ENCODE results near the gene ANKZF1. TPM values are rescaled to one million over a fixed set of nuclear protein-coding genes. Genes with fewer than 3 reads are reported as not detected.

Gene ANKZF1
- total and polyA plus RNA-seq, 2 experiments from 2014 or later: 27.8 to 31.5 TPM

DNA sequence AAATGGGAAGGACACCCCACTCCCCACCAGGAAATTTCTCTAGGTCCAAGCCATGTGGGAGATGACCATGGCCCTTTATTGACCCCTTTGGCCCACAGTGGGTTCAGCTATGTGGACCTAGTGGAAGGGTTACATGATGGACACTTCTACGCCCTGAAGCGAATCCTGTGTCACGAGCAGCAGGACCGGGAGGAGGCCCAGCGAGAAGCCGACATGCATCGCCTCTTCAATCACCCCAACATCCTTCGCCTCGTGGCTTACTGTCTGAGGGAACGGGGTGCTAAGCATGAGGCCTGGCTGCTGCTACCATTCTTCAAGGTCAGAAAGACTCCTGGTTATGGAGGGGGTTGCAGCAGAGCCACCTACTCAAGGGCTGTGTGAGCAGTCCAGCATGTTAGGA lies 17.0 kb downstream of the ANKZF1 start:
- no peak for TF ChIP-seq EZH2phosphoT487 (IDR thresholded peaks at IDR 0.05; ENCODE audit: insufficient read depth, low read depth)
- TF ChIP-seq EZH2 (IDR thresholded peaks at IDR 0.05; ENCODE audit: insufficient read depth, poor library complexity, severe bottlenecking): no peak
- Histone ChIP-seq H3K4me3 (peak overlapping the region; percentile 91), H3K4me1 (ENCODE audit: insufficient read depth) (peaks cover 35% of the 10 kb centered on the region), H2AFZ (no peak overlapping the region), H3F3A (ENCODE audit: insufficient read depth) (peaks cover 38% of the 10 kb centered on the region), H3K27me3 (replicated peaks; ENCODE audit: insufficient read depth) (no peaks in the 10 kb centered on the region), H3K9ac (peak overlapping the region; percentile 98), H3K9me3 (ENCODE audit: low read depth) (no peaks in the 10 kb centered on the region), H3K9me2 (ENCODE audit: insufficient read depth) (no peaks in the 10 kb centered on the region), H3K27ac (no peak overlapping the region), H3K36me3 (ENCODE audit: low read depth) (no peaks in the 10 kb centered on the region), H4K20me1 (ENCODE audit: insufficient read depth) (no peaks in the 10 kb centered on the region), H3K4me2 (ENCODE audit: unreplicated experiment) (peak overlapping the region; percentile 94), H3K79me2 (ENCODE audit: insufficient read depth) (peaks cover 34% of the 10 kb centered on the region)
- 97 to 98% methylated on average over 10 of the region's 10 CpGs for WGBS, 2 experiments (ENCODE audit: low coverage in 1 of 2, low lambda C conversion rate in 2 of 2, missing lambda C conversion rate in 2 of 2)
- DNase-seq: no peak
- in situ Hi-C loops (cut with MboI): no loop called here

DNA sequence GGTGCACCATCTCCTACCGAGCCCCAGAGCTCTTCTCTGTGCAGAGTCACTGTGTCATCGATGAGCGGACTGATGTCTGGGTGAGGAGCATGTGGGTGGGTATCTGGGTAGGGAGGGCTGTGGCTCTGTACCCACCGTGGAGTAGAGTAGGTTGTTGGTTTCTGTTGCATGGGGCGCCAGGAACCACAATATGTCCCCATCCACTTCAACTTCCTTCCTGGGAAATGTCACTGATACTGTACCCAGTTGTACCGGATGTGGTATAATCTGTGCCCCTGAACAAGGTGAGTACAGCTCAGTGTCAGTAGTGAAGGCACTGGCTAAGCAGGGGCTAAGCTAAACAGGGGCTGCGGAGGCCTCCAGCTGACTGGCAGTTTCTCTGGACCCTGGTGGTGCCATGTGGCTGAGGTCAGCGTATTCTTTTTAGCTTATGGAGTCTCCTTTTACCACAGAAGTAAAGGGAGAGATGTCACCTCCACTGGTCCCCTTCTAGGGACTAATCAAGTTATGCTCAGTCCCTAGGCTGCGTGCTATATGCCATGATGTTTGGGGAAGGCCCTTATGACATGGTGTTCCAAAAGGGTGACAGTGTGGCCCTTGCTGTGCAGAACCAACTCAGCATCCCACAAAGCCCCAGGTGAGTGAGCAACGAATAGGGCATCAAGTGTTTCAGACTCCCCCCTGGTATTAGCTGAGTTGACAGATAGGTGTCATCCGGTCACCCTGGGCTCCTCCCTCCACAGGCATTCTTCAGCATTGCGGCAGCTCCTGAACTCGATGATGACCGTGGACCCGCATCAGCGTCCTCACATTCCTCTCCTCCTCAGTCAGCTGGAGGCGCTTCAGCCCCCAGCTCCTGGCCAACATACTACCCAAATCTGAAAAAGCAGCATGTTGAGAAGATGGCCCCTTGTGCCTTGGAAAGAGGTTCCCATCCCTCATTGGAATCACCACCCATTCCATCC lies 18.4 kb downstream of the ANKZF1 start:
- no peaks in the 10 kb centered on the region for H3K9me3 ChIP-seq (ENCODE audit: low read depth)
- peaks cover 34% of the 10 kb centered on the region for H3K79me2 ChIP-seq (ENCODE audit: insufficient read depth)
- peaks cover 43% of the 10 kb centered on the region for H3F3A ChIP-seq (ENCODE audit: insufficient read depth)
- H2AFZ ChIP-seq: no peak overlapping the region
- TF ChIP-seq EZH2 (IDR thresholded peaks at IDR 0.05; ENCODE audit: insufficient read depth, poor library complexity, severe bottlenecking) (no peak), EZH2phosphoT487 (IDR thresholded peaks at IDR 0.05; ENCODE audit: insufficient read depth, low read depth) (no peak)
- no peaks in the 10 kb centered on the region for H4K20me1 ChIP-seq (ENCODE audit: insufficient read depth)
- H3K9me2 ChIP-seq (ENCODE audit: insufficient read depth): no peaks in the 10 kb centered on the region
- H3K27ac ChIP-seq: peak overlapping the region; percentile 89
- no peaks in the 10 kb centered on the region for H3K27me3 ChIP-seq (replicated peaks; ENCODE audit: insufficient read depth)
- DNase-seq: no peak
- H3K4me1 ChIP-seq (ENCODE audit: insufficient read depth): peaks cover 49% of the 10 kb centered on the region
- 92 to 96% methylated on average over 17 of the region's 17 CpGs for WGBS, 2 experiments (ENCODE audit: low coverage in 1 of 2, low lambda C conversion rate in 2 of 2, missing lambda C conversion rate in 2 of 2)
- H3K4me2 ChIP-seq (ENCODE audit: unreplicated experiment): no peak overlapping the region
- in situ Hi-C loops (cut with MboI): no loop called here
- no peak overlapping the region for H3K4me3 ChIP-seq
- H3K9ac ChIP-seq: no peak overlapping the region
- no peaks in the 10 kb centered on the region for H3K36me3 ChIP-seq (ENCODE audit: low read depth)

DNA sequence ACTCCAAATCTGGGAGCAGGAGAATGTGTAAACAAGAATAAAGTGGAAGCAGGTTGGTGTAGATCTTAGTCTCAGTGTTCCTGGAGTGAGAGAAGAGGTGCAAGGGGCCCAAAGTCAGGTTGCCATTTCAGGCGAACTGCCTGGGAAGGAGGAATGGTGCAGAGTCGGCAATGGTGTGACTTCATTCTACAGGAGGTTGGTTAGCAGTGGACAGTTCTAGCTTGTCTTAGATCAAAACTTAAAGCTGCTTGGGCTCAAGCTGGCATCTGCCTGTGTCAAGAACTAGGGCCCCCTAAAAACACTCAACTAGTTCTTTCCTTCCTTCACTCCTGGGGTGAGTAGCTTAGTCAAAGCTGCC lies 19.2 kb downstream of the ANKZF1 start:
- 68 to 77% methylated on average over 2 of the region's 2 CpGs for WGBS, 2 experiments (ENCODE audit: low coverage in 1 of 2, low lambda C conversion rate in 2 of 2, missing lambda C conversion rate in 2 of 2)

DNA sequence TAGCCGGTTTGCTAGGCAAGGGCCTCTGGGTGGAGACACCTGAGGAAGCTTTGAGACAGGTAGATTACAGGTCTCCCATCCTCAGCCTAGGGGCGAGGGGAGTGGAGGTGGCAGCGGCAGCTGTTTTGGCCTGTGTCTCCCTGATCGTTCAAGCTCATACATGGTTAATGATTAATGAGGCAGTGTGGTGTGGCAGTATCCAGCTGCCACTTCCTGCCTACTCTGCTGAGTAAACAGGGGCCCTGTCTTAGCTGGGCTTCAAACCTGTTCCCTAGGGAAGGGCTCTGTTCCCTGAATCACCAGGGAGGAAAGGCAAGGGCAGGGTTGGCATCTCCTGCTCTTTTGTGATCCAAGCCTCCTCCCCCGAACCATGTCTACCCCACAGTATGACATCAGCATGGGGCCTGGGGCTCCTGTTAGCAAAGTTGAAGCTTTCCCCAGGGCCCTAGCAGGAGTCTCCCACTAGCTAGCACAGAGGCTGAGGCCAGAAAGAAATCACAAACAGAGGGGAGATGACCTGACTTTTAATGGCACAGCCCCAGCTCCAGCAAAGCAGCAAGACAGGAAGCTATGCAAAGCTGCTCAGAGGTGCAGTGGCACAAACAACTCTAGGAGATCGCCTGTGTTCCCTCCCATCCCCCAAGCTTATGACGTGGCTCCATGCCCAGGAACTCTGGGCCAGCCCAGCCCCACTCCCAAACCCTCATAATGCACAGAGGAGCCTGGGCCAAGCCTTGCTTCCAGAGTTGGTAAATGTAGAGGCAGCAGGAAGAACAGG lies 19.8 kb downstream of the ANKZF1 start:
- peak overlapping the region; percentile 80 for H3K4me2 ChIP-seq (ENCODE audit: unreplicated experiment)
- H3K4me1 ChIP-seq (ENCODE audit: insufficient read depth): peaks cover 54% of the 10 kb centered on the region
- peak; percentile 92 for DNase-seq
- WGBS, 2 experiments (ENCODE audit: low coverage in 1 of 2, low lambda C conversion rate in 2 of 2, missing lambda C conversion rate in 2 of 2): 20 to 22% methylated on average over 7 of the region's 7 CpGs
- H3K9ac ChIP-seq: peak overlapping the region; percentile 66
- peaks cover 43% of the 10 kb centered on the region for H3F3A ChIP-seq (ENCODE audit: insufficient read depth)
- H3K27ac ChIP-seq: peak overlapping the region; percentile 89
- peak overlapping the region; percentile 28; the same call in 1 of the 2 replicates for H3K4me3 ChIP-seq
- no peaks in the 10 kb centered on the region for H3K9me3 ChIP-seq (ENCODE audit: low read depth)
- no peaks in the 10 kb centered on the region for H3K27me3 ChIP-seq (replicated peaks; ENCODE audit: insufficient read depth)
- peaks cover 30% of the 10 kb centered on the region for H3K79me2 ChIP-seq (ENCODE audit: insufficient read depth)
- no peak for TF ChIP-seq EZH2 (IDR thresholded peaks at IDR 0.05; ENCODE audit: insufficient read depth, poor library complexity, severe bottlenecking)
- no peak for TF ChIP-seq EZH2phosphoT487 (IDR thresholded peaks at IDR 0.05; ENCODE audit: insufficient read depth, low read depth)
- no peaks in the 10 kb centered on the region for H3K9me2 ChIP-seq (ENCODE audit: insufficient read depth)
- H4K20me1 ChIP-seq (ENCODE audit: insufficient read depth): no peaks in the 10 kb centered on the region
- no peaks in the 10 kb centered on the region for H3K36me3 ChIP-seq (ENCODE audit: low read depth)
- 0 out of 2 replicates have a peak overlapping the region, but pooled peaks have one; percentile 2 for H2AFZ ChIP-seq
- in situ Hi-C loops (cut with MboI): no loop called here

More for the DNA sequence above, 19.2 kb downstream of the ANKZF1 start:
- no peak for TF ChIP-seq EZH2phosphoT487 (IDR thresholded peaks at IDR 0.05; ENCODE audit: insufficient read depth, low read depth)
- no peak for TF ChIP-seq EZH2 (IDR thresholded peaks at IDR 0.05; ENCODE audit: insufficient read depth, poor library complexity, severe bottlenecking)
- no peaks in the 10 kb centered on the region for H3K27me3 ChIP-seq (replicated peaks; ENCODE audit: insufficient read depth)
- in situ Hi-C loops (cut with MboI): no loop called here
- peak; percentile 24 for DNase-seq
- no peaks in the 10 kb centered on the region for H3K9me3 ChIP-seq (ENCODE audit: low read depth)
- H3F3A ChIP-seq (ENCODE audit: insufficient read depth): peaks cover 43% of the 10 kb centered on the region
- no peaks in the 10 kb centered on the region for H3K9me2 ChIP-seq (ENCODE audit: insufficient read depth)
- peak overlapping the region; percentile 28; the same call in 1 of the 2 replicates for H3K4me3 ChIP-seq
- no peak overlapping the region for H2AFZ ChIP-seq
- no peaks in the 10 kb centered on the region for H4K20me1 ChIP-seq (ENCODE audit: insufficient read depth)
- H3K27ac ChIP-seq: peak overlapping the region; percentile 89
- H3K9ac ChIP-seq: peak overlapping the region; percentile 66
- H3K79me2 ChIP-seq (ENCODE audit: insufficient read depth): peaks cover 34% of the 10 kb centered on the region
- H3K4me2 ChIP-seq (ENCODE audit: unreplicated experiment): peak overlapping the region; percentile 80
- H3K4me1 ChIP-seq (ENCODE audit: insufficient read depth): peaks cover 56% of the 10 kb centered on the region
- H3K36me3 ChIP-seq (ENCODE audit: low read depth): no peaks in the 10 kb centered on the region
